GM19023 (cell line): ENCODE results near the gene GAS6.

Experiments
- ATAC-seq: cut with Tn5 transposase; IDR thresholded peaks from one replicate; pipeline ENCODE4 v1.9.1; 2021; ENCODE audit warnings: mild to moderate bottlenecking, moderate library complexity; ENCODE audit not compliant: unreplicated experiment

GAS6 gene

DNA sequence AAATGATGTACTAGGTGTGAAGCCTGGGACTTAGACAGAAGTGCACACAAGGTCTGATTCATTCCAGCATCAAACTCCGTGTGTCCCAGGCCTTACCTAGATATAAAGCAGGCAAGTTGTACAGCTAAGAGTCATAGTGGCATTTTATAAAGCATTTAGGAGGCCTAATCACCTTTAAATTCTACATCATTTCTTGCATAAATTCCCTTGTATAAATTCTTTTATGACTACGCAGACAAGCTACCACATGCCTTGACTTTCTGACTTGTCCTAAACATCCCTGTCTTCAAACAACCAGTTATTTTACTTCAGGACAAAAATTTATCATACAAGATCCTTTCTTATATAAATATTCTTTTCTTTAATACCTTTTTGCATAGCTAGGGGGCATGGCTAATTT, 82.3 kb downstream of the GAS6 start:
- no peak for ATAC-seq

- ATAC-seq: no peak
Observed at GRCh38 chr13:113777311-113778260, 86.3 kb downstream of the GAS6 start.

DNA sequence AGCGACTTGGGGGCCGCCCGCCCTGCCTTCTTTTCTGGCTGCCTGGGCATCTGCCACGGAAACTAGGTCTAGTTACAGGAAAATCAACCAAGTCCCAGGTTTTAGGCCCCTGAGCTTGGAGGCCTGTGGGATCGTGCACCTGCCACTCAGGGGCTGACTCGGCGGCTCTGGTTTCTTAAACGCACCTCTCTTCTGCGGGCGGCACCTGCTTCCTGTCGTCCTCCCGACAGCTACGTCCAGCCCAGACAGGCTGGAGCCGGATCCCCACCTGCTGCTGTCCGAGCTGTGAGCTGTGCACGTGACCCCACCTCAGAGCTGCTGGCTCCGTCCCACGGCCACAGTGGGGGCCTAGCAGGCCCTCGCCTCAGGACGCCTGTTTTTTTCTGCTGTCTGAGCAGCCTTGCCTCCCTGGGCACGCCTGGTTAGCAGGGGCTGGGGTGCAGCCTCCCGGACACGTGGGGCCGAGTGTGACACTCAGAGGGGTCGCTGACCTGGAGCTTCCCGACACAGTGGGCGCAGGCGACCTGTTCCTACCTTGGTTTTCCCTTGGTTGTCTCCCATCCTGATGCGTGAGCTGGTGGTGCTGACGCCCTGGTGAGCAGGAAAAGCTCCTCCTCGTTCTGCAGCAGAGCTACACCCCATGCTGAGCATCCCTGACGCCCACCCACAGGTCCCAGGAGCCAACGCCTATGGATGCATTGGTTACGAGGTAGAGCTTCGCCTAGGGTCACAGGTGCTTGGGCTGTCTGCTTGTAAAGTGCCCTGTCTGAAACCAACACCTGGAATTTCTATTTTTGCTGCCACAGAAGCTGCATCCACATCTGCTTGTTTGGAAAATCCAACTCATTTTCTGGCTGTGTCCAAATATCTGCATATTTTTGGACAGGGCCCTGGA, 87.4 kb downstream of the GAS6 start:
- no peak for ATAC-seq

DNA sequence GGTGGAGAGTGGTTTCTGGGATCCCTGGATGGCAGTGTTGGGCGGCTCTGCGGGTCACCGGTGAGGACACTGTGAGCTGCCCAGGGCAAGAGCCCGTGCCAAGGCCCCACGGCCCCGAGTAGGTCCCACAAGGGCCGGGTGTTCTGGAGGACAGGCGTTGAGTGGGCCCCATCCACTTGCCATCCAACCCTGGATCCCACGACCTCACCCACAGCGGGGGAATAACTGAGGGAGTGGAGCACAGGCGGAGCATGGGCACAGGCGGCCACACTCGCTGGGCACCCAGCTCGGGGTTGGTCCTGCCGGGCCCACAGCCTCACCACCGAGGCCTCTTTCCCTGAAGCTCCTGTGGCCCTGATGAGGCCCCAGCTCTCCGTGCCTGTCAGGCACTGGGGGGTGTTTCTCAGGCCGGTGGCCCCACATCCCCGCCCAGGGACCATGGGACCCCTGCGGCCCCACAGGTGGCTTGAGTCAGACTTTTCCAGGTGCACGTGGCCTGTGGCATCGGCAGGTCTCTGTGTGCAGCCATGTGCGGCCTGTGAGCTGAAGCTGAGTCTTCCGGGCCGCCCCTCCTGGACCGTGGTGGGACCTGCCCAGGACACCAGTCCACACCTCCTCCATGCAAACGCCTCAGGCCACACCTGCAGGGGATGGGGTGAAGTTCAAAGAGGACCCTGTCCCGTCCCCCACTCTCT, 88.3 kb downstream of the GAS6 start:
- ATAC-seq: no peak

- no peak for ATAC-seq
Observed at GRCh38 chr13:113774177-113775107, 89.4 kb downstream of the GAS6 start.

- no peak for ATAC-seq
Observed at GRCh38 chr13:113771709-113772331, 92.1 kb downstream of the GAS6 start.

GRCh38 chr13:113770937-113771336, 92.9 kb downstream of the GAS6 start:
- no peak for ATAC-seq
